K562 (cell line): ENCODE data around the gene LSM11. TPM values are rescaled to one million over a fixed set of nuclear protein-coding genes. Genes with fewer than 3 reads are reported as not detected.

Experiments
- BCL6 ChIP-seq: fragments of 250-450 bp; sonication (Bioruptor Pico); IDR thresholded peaks from 2 replicates; pipeline ENCODE4 v1.4.0; 2020
- BCOR ChIP-seq: fragments of 450-650 bp; IDR thresholded peaks from 2 replicates; pipeline ENCODE4 v1.6.1; 2016
- CCNT2 ChIP-seq: IDR thresholded peaks from 2 replicates; pipeline ENCODE4 v1.6.1; 2011; ENCODE audit warnings: borderline replicate concordance, low read depth, mild to moderate bottlenecking, moderate library complexity, mixed read lengths, low read length; ENCODE audit not compliant: insufficient read length; ENCODE audit errors: extremely low read depth
- CREM ChIP-seq: IDR thresholded peaks from 2 replicates; pipeline ENCODE4 v1.6.1; 2014; ENCODE audit warnings: antibody characterized with exemption, low read depth
- CTBP1 ChIP-seq: fragments of 450-650 bp; IDR thresholded peaks from 2 replicates; pipeline ENCODE4 v1.6.1; 2016; ENCODE audit warnings: borderline replicate concordance
- ELK3 ChIP-seq: fragments of 450-650 bp; formaldehyde crosslinking; IDR thresholded peaks from 2 replicates; pipeline ENCODE4 v1.4.0; 2020; ENCODE audit warnings: mild to moderate bottlenecking
- HNRNPLL ChIP-seq: fragments of 200-400 bp; formaldehyde crosslinking; IDR thresholded peaks from 2 replicates; pipeline ENCODE4 v1.6.1; 2017; ENCODE audit warnings: low read length, low read depth, mild to moderate bottlenecking; ENCODE audit not compliant: poor library complexity, severe bottlenecking
- JUN ChIP-seq, 2 experiments: sonication (generic) in 1 of 2; formaldehyde crosslinking in 1 of 2; IDR thresholded peaks; 2 replicates each; pipeline versions ENCODE4 v1.6.1 to v1.8.0; 2012 to 2022; ENCODE audit warnings: borderline replicate concordance in 2 of 2, mild to moderate bottlenecking in 2 of 2, improper control_type of control experiment in 1 of 2, low read depth in 1 of 2, low read length in 1 of 2, missing genetic modification reagents in 1 of 2
- MNT ChIP-seq, 2 experiments: fragments of 450-650 bp; conservative IDR thresholded peaks; 2 replicates each; pipeline ENCODE4 v1.6.1; 2017; ENCODE audit warnings: mild to moderate bottlenecking in 2 of 2, moderate library complexity in 2 of 2
- PRPF4 ChIP-seq: fragments of 200-400 bp; formaldehyde crosslinking; IDR thresholded peaks from one replicate; pipeline ENCODE4 v1.6.1; 2017; ENCODE audit warnings: low read length, low read depth, mild to moderate bottlenecking; ENCODE audit not compliant: insufficient read depth, poor library complexity, severe bottlenecking
- RAD21 ChIP-seq, 2 experiments: fragments of 250-450 bp in 1 of 2; fragments of 450-650 bp in 1 of 2; sonication (Bioruptor Pico) in 1 of 2; formaldehyde crosslinking in 1 of 2; IDR thresholded peaks in 1 of 2; conservative IDR thresholded peaks in 1 of 2; 2 replicates each; pipeline versions ENCODE4 v1.4.0 to v1.8.0; 2020 to 2022; ENCODE audit warnings: mild to moderate bottlenecking in 2 of 2, moderate library complexity in 1 of 2
- TBL1XR1 ChIP-seq, 2 experiments: IDR thresholded peaks; 2 replicates each; pipeline ENCODE4 v1.6.1; 2012; ENCODE audit warnings: improper control_type of control experiment in 2 of 2, low read length in 2 of 2, mild to moderate bottlenecking in 1 of 2
- TBP ChIP-seq: optimal IDR thresholded peaks from 2 replicates; pipeline ENCODE3; 2011; ENCODE audit warnings: low read depth, low read length, improper control_type of control experiment
- VEZF1 ChIP-seq: fragments of 200-800 bp; sonication (Bioruptor generic); IDR thresholded peaks from 2 replicates; pipeline ENCODE4 v1.6.1; 2017; ENCODE audit warnings: missing genetic modification characterization, missing compliant biosample characterization
- ZBED1 ChIP-seq: IDR thresholded peaks from 2 replicates; pipeline ENCODE4 v1.6.1; 2014
- ZFP91 ChIP-seq: sonication (generic); formaldehyde crosslinking; IDR thresholded peaks from 2 replicates; pipeline ENCODE4 v1.8.0; 2022; ENCODE audit warnings: mild to moderate bottlenecking, missing genetic modification reagents
- ZNF12 ChIP-seq: sonication (generic); formaldehyde crosslinking; IDR thresholded peaks from 2 replicates; pipeline ENCODE4 v1.4.0; 2020; ENCODE audit warnings: mild to moderate bottlenecking, missing genetic modification reagents
- ZNF143 ChIP-seq: sonication (generic); formaldehyde crosslinking; IDR thresholded peaks from 2 replicates; pipeline ENCODE4 v1.9.0; 2022; ENCODE audit warnings: mild to moderate bottlenecking, missing genetic modification reagents
- ZNF263 ChIP-seq: sonication (generic); formaldehyde crosslinking; IDR thresholded peaks from 2 replicates; pipeline ENCODE4 v1.8.0; 2022; ENCODE audit warnings: mild to moderate bottlenecking, missing genetic modification reagents, borderline replicate concordance
- polyA plus RNA-seq, 8 experiments: library from polyadenylated mRNA; depleted of rRNA in 4 of 8; stranded (reverse) in 5 of 8; unstranded in 3 of 8; fragments of >200 nt; fragmentation: Nextera tagmentation in 2 of 8; fragmentation: Illumina TruSeq in 1 of 8; extraction: Ambion mirVana in 2 of 8; extraction: Trizol in 1 of 8; gene quantifications; 2 replicates each; pipeline versions ENCODE4 v1.2.1 to v1.2.3, GENCODE V29; 2011 to 2014; ENCODE audit warnings: inconsistent platforms in 1 of 8, missing spikeins in 1 of 8
- total RNA-seq, 7 experiments: library from RNA; depleted of rRNA in 6 of 7; stranded (reverse); fragments of >200 nt in 6 of 7; fragmentation: Illumina TruSeq in 2 of 7; extraction: Trizol in 2 of 7; gene quantifications; 2 replicates each; pipeline versions ENCODE4 v1.2.1 to v1.2.3, GENCODE V29; 2011 to 2021; ENCODE audit warnings: low replicate concordance in 1 of 7

The LSM11 gene
- total and polyA plus RNA-seq, 9 of the 15 experiments (the other 6 are each of a cell fraction or from before 2014, with no cell fraction given) = 1.8 to 9.4 (median 4.7) TPM

- TF ChIP-seq VEZF1 (peak; percentile 62), RAD21 (CRISPR knock-in tag; conservative IDR thresholded peaks at IDR 0.05 in 1 of 2, IDR thresholded peaks at IDR 0.05 in 1 of 2) (peak; percentile 97), CTBP1 (peak; percentile 83), TBP (peak; percentile 62), ZNF12 (CRISPR knock-in tag) (0 out of 2 replicates have a peak, but pooled peaks have one; percentile 45), CREM (peak; percentile 72), CCNT2 (peak; percentile 70), MNT (conservative IDR thresholded peaks at IDR 0.05) (peak in 1 of 2 experiments; percentile 68; a peak in 2 of 4 replicates), PRPF4 (peak; percentile 33), ELK3 (CRISPR knock-in tag) (no peak), JUN (IDR thresholded peaks at IDR 0.05; ENCODE audit: borderline replicate concordance, low read depth, low read length) (0 out of 2 replicates have a peak, but pooled peaks have one; percentile 12), JUN (CRISPR knock-in tag; IDR thresholded peaks at IDR 0.05; ENCODE audit: borderline replicate concordance) (no peak), ZNF263 (CRISPR knock-in tag) (peak; percentile 50; the same call in 1 of the 2 replicates), ZBED1 (no peak), HNRNPLL (peak; percentile 35), BCOR (no peak), ZNF143 (CRISPR knock-in tag) (peak; percentile 45; the same call in 1 of the 2 replicates), TBL1XR1 (IDR thresholded peaks at IDR 0.05; ENCODE audit: low read length in 2 of 2) (peak in 1 of 2 experiments; percentile 15; a peak in 1 of 4 replicates), BCL6 (CRISPR knock-in tag) (no peak), ZFP91 (CRISPR knock-in tag) (no peak)
Measured at GRCh38 chr5:157743163-157744050, at the start of gene LSM11 (continued).
